Keratinocyte (primary cell): Measurements from ENCODE around the gene SLC25A47. TPM values are rescaled to one million over a fixed set of nuclear protein-coding genes. Genes with fewer than 3 reads are reported as not detected.
A peak's percentile ranks its signal among the peaks of the same experiment; 100 is the strongest.

Source experiments
- DNase-seq: peaks from one replicate; pipeline ENCODE4 v3.0.0-alpha.2; 2011; ENCODE audit warnings: low read depth, missing footprints, low spot score
- FAIRE-seq: peaks from 2 replicates; lab custom pipeline; 2011; peaks lifted over from hg19 to GRCh38; lab: Jason Lieb, UNC
- H2AFZ ChIP-seq: 2 replicates; pipeline ENCODE4 v1.6.0; 2012; ENCODE audit warnings: low read length, control low read depth, inconsistent platforms; ENCODE audit not compliant: control insufficient read depth
- H3K27ac ChIP-seq: 2 replicates; pipeline ENCODE4 v1.5.1; 2011; ENCODE audit warnings: low read length; ENCODE audit not compliant: control insufficient read depth, insufficient read depth
- H3K27me3 ChIP-seq: 3 replicates; pipeline ENCODE4 v1.6.0; 2011; ENCODE audit warnings: low read length; ENCODE audit not compliant: control insufficient read depth, insufficient read depth; ENCODE audit errors: extremely low read depth
- H3K36me3 ChIP-seq, 2 experiments: 2 replicates in 1 of 2; 3 replicates in 1 of 2; pipeline ENCODE4 v1.5.1; 2011; ENCODE audit warnings: low read length in 2 of 2, mild to moderate bottlenecking in 1 of 2; ENCODE audit not compliant: control insufficient read depth in 2 of 2, insufficient read depth in 2 of 2; ENCODE audit errors: extremely low read depth in 1 of 2
- H3K4me1 ChIP-seq: 3 replicates; pipeline ENCODE4 v1.5.1; 2011; ENCODE audit warnings: low read length; ENCODE audit not compliant: control insufficient read depth, insufficient read depth; ENCODE audit errors: extremely low read depth
- H3K4me2 ChIP-seq: 3 replicates; pipeline ENCODE4 v1.6.0; 2011; ENCODE audit warnings: low read depth, low read length; ENCODE audit not compliant: control insufficient read depth, insufficient read depth; ENCODE audit errors: extremely low read depth
- H3K4me3 ChIP-seq, 3 experiments: fragments of 200-600 bp in 1 of 3; sonication (generic) in 1 of 3; 2 replicates in 2 of 3; 3 replicates in 1 of 3; pipeline ENCODE4 v1.5.1; 2011 to 2016; ENCODE audit warnings: low read length in 3 of 3, mild to moderate bottlenecking in 3 of 3, control low read depth in 2 of 3, inconsistent platforms in 1 of 3, low read depth in 1 of 3, mixed read lengths in 1 of 3, mixed run types in 1 of 3, moderate library complexity in 1 of 3; ENCODE audit not compliant: control insufficient read depth in 2 of 3, insufficient read depth in 2 of 3; ENCODE audit errors: extremely low read depth in 1 of 3
- H3K79me2 ChIP-seq: 2 replicates; pipeline ENCODE4 v1.6.0; 2012; ENCODE audit warnings: low read length; ENCODE audit not compliant: control insufficient read depth, insufficient read depth
- H3K9ac ChIP-seq: 3 replicates; pipeline ENCODE4 v1.6.0; 2011; ENCODE audit warnings: low read length; ENCODE audit not compliant: control insufficient read depth, insufficient read depth; ENCODE audit errors: extremely low read depth
- H3K9me1 ChIP-seq: 3 replicates; pipeline ENCODE4 v1.6.0; 2011; ENCODE audit warnings: low read length; ENCODE audit not compliant: control insufficient read depth, insufficient read depth; ENCODE audit errors: extremely low read depth
- H3K9me3 ChIP-seq: 2 replicates; pipeline ENCODE4 v1.5.1; 2012; ENCODE audit warnings: low read depth, low read length; ENCODE audit not compliant: control insufficient read depth
- H4K20me1 ChIP-seq: 3 replicates; pipeline ENCODE4 v1.6.0; 2011; ENCODE audit warnings: low read length; ENCODE audit not compliant: control insufficient read depth, insufficient read depth; ENCODE audit errors: extremely low read depth
- EZH2 ChIP-seq: IDR thresholded peaks from one replicate; pipeline ENCODE4 v1.6.1; 2012; ENCODE audit warnings: inconsistent platforms, mild to moderate bottlenecking, low read length, moderate library complexity
- dilution Hi-C: fragments of 300-500 bp; cut with MboI; formaldehyde crosslinking; loops from one replicate; pipeline ENCODE4 v1.7.0; 2020; ENCODE audit warnings: low sequenced_read_pairs; ENCODE audit not compliant: extremely low pct_ligation_motif_present
- polyA plus RNA-seq, 5 experiments: library from polyadenylated mRNA; depleted of rRNA in 3 of 5; stranded (reverse) in 3 of 5; stranded (forward) in 1 of 5; unstranded in 1 of 5; fragments of >200 nt; gene quantifications; 1 replicate in 1 of 5; 2 replicates in 3 of 5; 3 replicates in 1 of 5; pipeline versions ENCODE4 v1.2.1 to v1.2.3, GENCODE V29; 2011 to 2012; ENCODE audit warnings: missing spikeins in 2 of 5, low read depth in 1 of 5, low replicate concordance in 1 of 5
- TF ChIP-seq, protein P1 (sequence below), 3 experiments: IDR thresholded peaks in 1 of 3; conservative IDR thresholded peaks in 1 of 3; optimal IDR thresholded peaks in 1 of 3; 2 replicates in 2 of 3; 3 replicates in 1 of 3; pipeline versions ENCODE3 to v1.5.1; 2011; ENCODE audit warnings: low read length in 3 of 3, mild to moderate bottlenecking in 3 of 3, moderate library complexity in 2 of 3, control low read depth in 1 of 3, inconsistent platforms in 1 of 3; ENCODE audit not compliant: insufficient read depth in 2 of 3; ENCODE audit errors: extremely low read depth in 1 of 3

SLC25A47 gene
- polyA plus RNA-seq, 1 donor (not counting 4 experiments of a cell fraction or from before 2014, with no cell fraction given): not detected

DNA sequence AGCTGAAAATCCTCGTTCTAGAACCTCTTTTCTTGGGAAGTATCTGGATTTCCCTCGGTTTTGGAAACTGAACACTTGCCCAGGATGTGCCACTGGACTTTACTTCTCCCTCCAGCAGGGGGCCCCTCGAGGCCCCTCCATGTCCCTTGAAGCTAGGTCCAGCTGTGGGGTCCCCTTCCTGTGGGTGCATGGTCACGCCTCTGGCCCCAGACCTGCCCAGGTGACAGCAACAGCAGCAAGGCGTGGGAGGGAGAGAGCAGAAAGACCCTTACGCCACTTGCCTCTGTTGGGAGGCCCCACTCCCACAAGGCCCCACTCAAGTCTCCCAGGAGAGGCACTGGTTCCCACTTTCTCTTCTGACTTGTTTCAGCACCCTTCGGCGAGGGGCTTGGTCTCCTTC is 20.0 kb upstream of the SLC25A47 start:
- Histone ChIP-seq H3K27ac (no peak overlapping the region), H3K27me3 (no peaks in the 10 kb centered on the region), H4K20me1 (no peaks in the 10 kb centered on the region), H3K9me1 (no peaks in the 10 kb centered on the region), H3K9ac (no peak overlapping the region), H3K4me2 (no peak overlapping the region), H3K36me3 (peaks cover 0 to under 1% of the 10 kb centered on the region in 2 experiments), H2AFZ (no peak overlapping the region), H3K4me3 (no peak overlapping the region), H3K79me2 (peaks cover 8% of the 10 kb centered on the region), H3K9me3 (no peaks in the 10 kb centered on the region), H3K4me1 (peaks cover 11% of the 10 kb centered on the region)
- DNase-seq (no peak), FAIRE-seq (no peak)
- TF ChIP-seq, protein P1, sequence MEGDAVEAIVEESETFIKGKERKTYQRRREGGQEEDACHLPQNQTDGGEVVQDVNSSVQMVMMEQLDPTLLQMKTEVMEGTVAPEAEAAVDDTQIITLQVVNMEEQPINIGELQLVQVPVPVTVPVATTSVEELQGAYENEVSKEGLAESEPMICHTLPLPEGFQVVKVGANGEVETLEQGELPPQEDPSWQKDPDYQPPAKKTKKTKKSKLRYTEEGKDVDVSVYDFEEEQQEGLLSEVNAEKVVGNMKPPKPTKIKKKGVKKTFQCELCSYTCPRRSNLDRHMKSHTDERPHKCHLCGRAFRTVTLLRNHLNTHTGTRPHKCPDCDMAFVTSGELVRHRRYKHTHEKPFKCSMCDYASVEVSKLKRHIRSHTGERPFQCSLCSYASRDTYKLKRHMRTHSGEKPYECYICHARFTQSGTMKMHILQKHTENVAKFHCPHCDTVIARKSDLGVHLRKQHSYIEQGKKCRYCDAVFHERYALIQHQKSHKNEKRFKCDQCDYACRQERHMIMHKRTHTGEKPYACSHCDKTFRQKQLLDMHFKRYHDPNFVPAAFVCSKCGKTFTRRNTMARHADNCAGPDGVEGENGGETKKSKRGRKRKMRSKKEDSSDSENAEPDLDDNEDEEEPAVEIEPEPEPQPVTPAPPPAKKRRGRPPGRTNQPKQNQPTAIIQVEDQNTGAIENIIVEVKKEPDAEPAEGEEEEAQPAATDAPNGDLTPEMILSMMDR (optimal IDR thresholded peaks at IDR 0.05 in 1 of 3, IDR thresholded peaks at IDR 0.05 in 1 of 3, conservative IDR thresholded peaks at IDR 0.05 in 1 of 3; ENCODE audit: extremely low read depth in 1 of 3, insufficient read depth in 2 of 3, low read length in 3 of 3): peak; percentile 51 to 68 (median 61)
- no peak for TF ChIP-seq EZH2
- dilution Hi-C loops: no loop called here

DNA sequence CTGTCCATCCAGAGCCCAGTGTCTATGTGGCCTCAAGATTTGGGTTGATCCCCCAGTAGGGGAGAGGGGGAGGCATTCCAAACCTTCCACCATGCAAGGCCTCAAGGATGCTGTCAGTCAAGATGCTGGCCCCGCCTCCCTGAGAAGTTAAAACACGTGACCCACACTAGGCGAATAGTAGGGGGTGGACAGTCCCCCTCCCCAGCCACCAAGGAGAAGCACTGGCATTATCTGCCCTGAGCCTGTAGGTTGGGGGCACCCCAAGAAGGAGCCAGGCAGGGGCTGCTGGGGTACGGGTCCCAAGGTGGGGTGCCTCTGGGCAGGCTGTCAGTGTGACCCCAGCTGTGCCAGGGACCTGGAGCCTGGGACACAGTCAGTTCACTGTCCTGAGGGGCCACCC is 19.2 kb upstream of the SLC25A47 start:
- DNase-seq (no peak), FAIRE-seq (no peak)
- dilution Hi-C loops: no loop called here
- Histone ChIP-seq H3K4me1 (peaks cover 11% of the 10 kb centered on the region), H3K9me1 (no peaks in the 10 kb centered on the region), H2AFZ (no peak overlapping the region), H3K36me3 (no peaks in the 10 kb centered on the region), H3K9ac (no peak overlapping the region), H3K4me3 (no peak overlapping the region), H3K27me3 (no peaks in the 10 kb centered on the region), H4K20me1 (no peaks in the 10 kb centered on the region), H3K79me2 (peaks cover 8% of the 10 kb centered on the region), H3K27ac (no peak overlapping the region), H3K9me3 (no peaks in the 10 kb centered on the region), H3K4me2 (no peak overlapping the region)
- TF ChIP-seq EZH2: no peak
- TF ChIP-seq, protein P1 (optimal IDR thresholded peaks at IDR 0.05 in 1 of 3, IDR thresholded peaks at IDR 0.05 in 1 of 3, conservative IDR thresholded peaks at IDR 0.05 in 1 of 3; ENCODE audit: extremely low read depth in 1 of 3, insufficient read depth in 2 of 3, low read length in 3 of 3): no peak
